DOHH2 (cell line): ENCODE results near the gene APOA1.

Experiments used
- EZH2phosphoT487 ChIP-seq: fragments of 200-600 bp; sonication (generic); IDR thresholded peaks from 2 replicates; pipeline ENCODE4 v1.6.1; 2017; ENCODE audit warnings: borderline replicate concordance, mild to moderate bottlenecking, antibody characterized with exemption, low read length, moderate library complexity, mixed read lengths
- TF ChIP-seq, protein P1 (sequence below): fragments of 200-600 bp; sonication (generic); IDR thresholded peaks from one replicate; pipeline ENCODE4 v1.5.1; 2014; ENCODE audit warnings: antibody characterized with exemption, mild to moderate bottlenecking, low read depth, low read length; ENCODE audit not compliant: poor library complexity, severe bottlenecking

DNA sequence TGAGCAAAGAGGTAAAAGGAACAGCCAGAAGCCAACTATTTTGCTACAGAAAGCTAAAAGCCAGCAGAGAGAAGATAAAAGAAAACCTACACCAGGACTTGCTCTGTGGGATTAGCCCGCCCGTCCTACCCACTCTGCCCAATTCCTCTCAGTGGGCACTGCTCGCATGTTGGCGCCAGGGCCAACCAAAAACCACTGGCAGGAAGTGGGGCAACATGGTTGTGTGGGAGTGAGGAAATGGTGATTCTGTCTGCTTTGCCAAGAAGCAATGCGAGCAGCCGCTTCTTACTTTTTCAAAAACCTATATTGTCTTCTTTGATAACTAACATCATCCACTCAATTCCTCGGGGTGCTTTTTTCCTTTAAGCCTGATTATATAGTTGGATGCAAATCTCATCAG is 14.2 kb upstream of the APOA1 start:
- TF ChIP-seq, protein P1, sequence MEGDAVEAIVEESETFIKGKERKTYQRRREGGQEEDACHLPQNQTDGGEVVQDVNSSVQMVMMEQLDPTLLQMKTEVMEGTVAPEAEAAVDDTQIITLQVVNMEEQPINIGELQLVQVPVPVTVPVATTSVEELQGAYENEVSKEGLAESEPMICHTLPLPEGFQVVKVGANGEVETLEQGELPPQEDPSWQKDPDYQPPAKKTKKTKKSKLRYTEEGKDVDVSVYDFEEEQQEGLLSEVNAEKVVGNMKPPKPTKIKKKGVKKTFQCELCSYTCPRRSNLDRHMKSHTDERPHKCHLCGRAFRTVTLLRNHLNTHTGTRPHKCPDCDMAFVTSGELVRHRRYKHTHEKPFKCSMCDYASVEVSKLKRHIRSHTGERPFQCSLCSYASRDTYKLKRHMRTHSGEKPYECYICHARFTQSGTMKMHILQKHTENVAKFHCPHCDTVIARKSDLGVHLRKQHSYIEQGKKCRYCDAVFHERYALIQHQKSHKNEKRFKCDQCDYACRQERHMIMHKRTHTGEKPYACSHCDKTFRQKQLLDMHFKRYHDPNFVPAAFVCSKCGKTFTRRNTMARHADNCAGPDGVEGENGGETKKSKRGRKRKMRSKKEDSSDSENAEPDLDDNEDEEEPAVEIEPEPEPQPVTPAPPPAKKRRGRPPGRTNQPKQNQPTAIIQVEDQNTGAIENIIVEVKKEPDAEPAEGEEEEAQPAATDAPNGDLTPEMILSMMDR: no peak
- TF ChIP-seq EZH2phosphoT487: no peak
